Activated naive CD4-positive, alpha-beta T cell treated with anti-CD3 and anti-CD28 coated beads, Interleukin-2, amount 10 ng/mL, durations not matched to agents 7 days and 5 days (primary cell): ENCODE results near the gene LRIG1.
A peak's percentile ranks its signal among the peaks of the same experiment; 100 is the strongest.
"Not testable (repeated sequence)": the region's sequence is repeated elsewhere in the genome, so short reads cannot be mapped to it uniquely, and the experiment has no call there.

Source experiments
- CTCF ChIA-PET: fragments of 350-600 bp; sonication (Branson Sonifier 250); formaldehyde crosslinking; loops from one replicate; lab custom pipeline; 2021; ENCODE audit warnings: antibody characterized with exemption; lab: Charles Lee
- DNase-seq: peaks from one replicate; pipeline ENCODE4 v3.0.0-alpha.2; 2020
- H3K27ac Mint-ChIP-seq: one replicate; pipeline ENCODE4 v1.8.0; 2021; ENCODE audit warnings: mild to moderate bottlenecking, moderate library complexity, mixed read lengths
- H3K27me3 Mint-ChIP-seq: one replicate; pipeline ENCODE4 v1.8.0; 2021; ENCODE audit warnings: mild to moderate bottlenecking, mixed read lengths
- H3K36me3 Mint-ChIP-seq: one replicate; pipeline ENCODE4 v1.8.0; 2021; ENCODE audit warnings: mixed read lengths
- H3K4me1 Mint-ChIP-seq: one replicate; pipeline ENCODE4 v1.8.0; 2021; ENCODE audit warnings: mixed read lengths
- H3K4me3 Mint-ChIP-seq: one replicate; pipeline ENCODE4 v1.8.0; 2021; ENCODE audit warnings: mild to moderate bottlenecking, moderate library complexity, mixed read lengths
- H3K9me3 Mint-ChIP-seq: one replicate; pipeline ENCODE4 v1.8.0; 2021; ENCODE audit warnings: mixed read lengths

Gene LRIG1

GRCh38 chr3:66430876-66431275 lies 69.9 kb downstream of the LRIG1 start:
- H3K4me3 Mint-ChIP-seq, result no peak overlapping the region
- H3K27me3 Mint-ChIP-seq, result no peaks in the 10 kb centered on the region
- CTCF ChIA-PET, result no interaction called here
- peak overlapping the region; percentile 39 for H3K27ac Mint-ChIP-seq
- peaks cover 14% of the 10 kb centered on the region for H3K4me1 Mint-ChIP-seq
- no peak for DNase-seq
- peaks cover 19% of the 10 kb centered on the region for H3K36me3 Mint-ChIP-seq
- H3K9me3 Mint-ChIP-seq, result no peaks in the 10 kb centered on the region

GRCh38 chr3:66428733-66429132 lies 72.1 kb downstream of the LRIG1 start:
- H3K27ac Mint-ChIP-seq, result no peak overlapping the region
- H3K36me3 Mint-ChIP-seq, result peaks cover 23% of the 10 kb centered on the region
- no peaks in the 10 kb centered on the region for H3K27me3 Mint-ChIP-seq
- peaks cover 8% of the 10 kb centered on the region for H3K4me1 Mint-ChIP-seq
- H3K4me3 Mint-ChIP-seq, result no peak overlapping the region
- no peak for DNase-seq
- peaks cover 3% of the 10 kb centered on the region for H3K9me3 Mint-ChIP-seq
- CTCF ChIA-PET, result no interaction called here

GRCh38 chr3:66427951-66428474 lies 72.8 kb downstream of the LRIG1 start:
- Mint-ChIP-seq H3K9me3 (peaks cover 6% of the 10 kb centered on the region), H3K4me1 (peaks cover 1% of the 10 kb centered on the region), H3K27me3 (no peaks in the 10 kb centered on the region), H3K36me3 (peaks cover 22% of the 10 kb centered on the region), H3K4me3 (no peak overlapping the region), H3K27ac (no peak overlapping the region)
- CTCF ChIA-PET, result interaction anchor here (0.8 kb wide), 1 partner anchor 17 kb away, joined by 3 read pairs; no protein-coding TSS in a partner anchor
- no peak for DNase-seq

- CTCF ChIA-PET, result no interaction called here
- no peak overlapping the region for H3K4me3 Mint-ChIP-seq
- no peak overlapping the region for H3K27ac Mint-ChIP-seq
- H3K27me3 Mint-ChIP-seq, result no peaks in the 10 kb centered on the region
- peaks cover 12% of the 10 kb centered on the region for H3K9me3 Mint-ChIP-seq
- no peaks in the 10 kb centered on the region for H3K4me1 Mint-ChIP-seq
- no peak for DNase-seq
- peaks cover 29% of the 10 kb centered on the region for H3K36me3 Mint-ChIP-seq
Observed at GRCh38 chr3:66427352-66427751, 73.5 kb downstream of the LRIG1 start.

GRCh38 chr3:66426135-66426534 lies 74.7 kb downstream of the LRIG1 start:
- Mint-ChIP-seq H3K9me3 (peaks cover 23% of the 10 kb centered on the region), H3K36me3 (peaks cover 33% of the 10 kb centered on the region), H3K27me3 (no peaks in the 10 kb centered on the region), H3K4me3 (no peak overlapping the region), H3K27ac (no peak overlapping the region), H3K4me1 (no peaks in the 10 kb centered on the region)
- CTCF ChIA-PET, result no interaction called here
- DNase-seq, result no peak

- Mint-ChIP-seq H3K27ac (peak overlapping the region; percentile 6), H3K9me3 (peaks cover 27% of the 10 kb centered on the region), H3K36me3 (peaks cover 35% of the 10 kb centered on the region), H3K27me3 (no peaks in the 10 kb centered on the region), H3K4me3 (no peak overlapping the region), H3K4me1 (no peaks in the 10 kb centered on the region)
- no peak for DNase-seq
- CTCF ChIA-PET, result interaction anchor here (1.1 kb wide), 1 partner anchor 17 kb away, joined by 3 read pairs; no protein-coding TSS in a partner anchor
Observed at GRCh38 chr3:66425576-66426114, 75.2 kb downstream of the LRIG1 start.

- Mint-ChIP-seq H3K27ac (no peak overlapping the region), H3K4me1 (peaks cover 3% of the 10 kb centered on the region), H3K36me3 (peaks cover 41% of the 10 kb centered on the region), H3K27me3 (no peaks in the 10 kb centered on the region), H3K4me3 (no peak overlapping the region), H3K9me3 (peaks cover 33% of the 10 kb centered on the region)
- CTCF ChIA-PET, result interaction anchor here (1.1 kb wide), 1 partner anchor 16 kb away, joined by 3 read pairs; no protein-coding TSS in a partner anchor
- DNase-seq, result no peak
Observed at GRCh38 chr3:66425032-66425431, 75.8 kb downstream of the LRIG1 start.

GRCh38 chr3:66423791-66424190 lies 77.0 kb downstream of the LRIG1 start:
- no peak overlapping the region for H3K27ac Mint-ChIP-seq
- CTCF ChIA-PET, result no interaction called here
- H3K4me1 Mint-ChIP-seq, result peaks cover 5% of the 10 kb centered on the region

GRCh38 chr3:66421893-66422292 lies 78.9 kb downstream of the LRIG1 start:
- DNase-seq, CTCF ChIA-PET, H3K27ac Mint-ChIP-seq, H3K4me3 Mint-ChIP-seq, H3K4me1 Mint-ChIP-seq, H3K27me3 Mint-ChIP-seq: not testable (repeated sequence)
- peaks cover 48% of the 10 kb centered on the region for H3K36me3 Mint-ChIP-seq
- H3K9me3 Mint-ChIP-seq, result peaks cover 40% of the 10 kb centered on the region

More at GRCh38 chr3:66423791-66424190, 77.0 kb downstream of the LRIG1 start:
- H3K27me3 Mint-ChIP-seq, result no peaks in the 10 kb centered on the region
- H3K4me3 Mint-ChIP-seq, result no peak overlapping the region
- no peak for DNase-seq
- peaks cover 40% of the 10 kb centered on the region for H3K9me3 Mint-ChIP-seq
- peaks cover 44% of the 10 kb centered on the region for H3K36me3 Mint-ChIP-seq

- H3K27ac Mint-ChIP-seq, H3K4me1 Mint-ChIP-seq, CTCF ChIA-PET, DNase-seq, H3K27me3 Mint-ChIP-seq, H3K4me3 Mint-ChIP-seq: not testable (repeated sequence)
- Mint-ChIP-seq H3K9me3 (peaks cover 40% of the 10 kb centered on the region), H3K36me3 (peaks cover 47% of the 10 kb centered on the region)
Observed at GRCh38 chr3:66421144-66421543, 79.7 kb downstream of the LRIG1 start.

- no peak overlapping the region for H3K4me3 Mint-ChIP-seq
- DNase-seq, result no peak
- H3K27ac Mint-ChIP-seq, result no peak overlapping the region
- H3K27me3 Mint-ChIP-seq, result no peaks in the 10 kb centered on the region
- peaks cover 5% of the 10 kb centered on the region for H3K4me1 Mint-ChIP-seq
- H3K9me3 Mint-ChIP-seq, result peaks cover 37% of the 10 kb centered on the region
- CTCF ChIA-PET, result no interaction called here
- H3K36me3 Mint-ChIP-seq, result peaks cover 46% of the 10 kb centered on the region
Observed at GRCh38 chr3:66419036-66419435, 81.8 kb downstream of the LRIG1 start.

- Mint-ChIP-seq H3K27me3 (no peaks in the 10 kb centered on the region), H3K4me3 (no peak overlapping the region), H3K36me3 (peaks cover 43% of the 10 kb centered on the region), H3K4me1 (peaks cover 5% of the 10 kb centered on the region), H3K27ac (no peak overlapping the region), H3K9me3 (peaks cover 35% of the 10 kb centered on the region)
- no peak for DNase-seq
- CTCF ChIA-PET, result no interaction called here
Observed at GRCh38 chr3:66418475-66418931, 82.3 kb downstream of the LRIG1 start.

- H3K27ac Mint-ChIP-seq, result peak overlapping the region; percentile 50
- peaks cover 22% of the 10 kb centered on the region for H3K9me3 Mint-ChIP-seq
- H3K27me3 Mint-ChIP-seq, result no peaks in the 10 kb centered on the region
- peaks cover 5% of the 10 kb centered on the region for H3K4me1 Mint-ChIP-seq
- no peak for DNase-seq
- no peak overlapping the region for H3K4me3 Mint-ChIP-seq
- peaks cover 40% of the 10 kb centered on the region for H3K36me3 Mint-ChIP-seq
- CTCF ChIA-PET, result no interaction called here
Observed at GRCh38 chr3:66416556-66417304, 84.1 kb downstream of the LRIG1 start.

GRCh38 chr3:66415867-66416428 lies 84.9 kb downstream of the LRIG1 start:
- Mint-ChIP-seq H3K4me1 (peaks cover 5% of the 10 kb centered on the region), H3K27me3 (no peaks in the 10 kb centered on the region), H3K27ac (peak overlapping the region; percentile 50), H3K4me3 (no peak overlapping the region), H3K36me3 (peaks cover 41% of the 10 kb centered on the region), H3K9me3 (peaks cover 15% of the 10 kb centered on the region)
- no peak for DNase-seq
- CTCF ChIA-PET, result no interaction called here
